Measurements from ENCODE around the gene COX6B2.

The COX6B2 gene

DNA sequence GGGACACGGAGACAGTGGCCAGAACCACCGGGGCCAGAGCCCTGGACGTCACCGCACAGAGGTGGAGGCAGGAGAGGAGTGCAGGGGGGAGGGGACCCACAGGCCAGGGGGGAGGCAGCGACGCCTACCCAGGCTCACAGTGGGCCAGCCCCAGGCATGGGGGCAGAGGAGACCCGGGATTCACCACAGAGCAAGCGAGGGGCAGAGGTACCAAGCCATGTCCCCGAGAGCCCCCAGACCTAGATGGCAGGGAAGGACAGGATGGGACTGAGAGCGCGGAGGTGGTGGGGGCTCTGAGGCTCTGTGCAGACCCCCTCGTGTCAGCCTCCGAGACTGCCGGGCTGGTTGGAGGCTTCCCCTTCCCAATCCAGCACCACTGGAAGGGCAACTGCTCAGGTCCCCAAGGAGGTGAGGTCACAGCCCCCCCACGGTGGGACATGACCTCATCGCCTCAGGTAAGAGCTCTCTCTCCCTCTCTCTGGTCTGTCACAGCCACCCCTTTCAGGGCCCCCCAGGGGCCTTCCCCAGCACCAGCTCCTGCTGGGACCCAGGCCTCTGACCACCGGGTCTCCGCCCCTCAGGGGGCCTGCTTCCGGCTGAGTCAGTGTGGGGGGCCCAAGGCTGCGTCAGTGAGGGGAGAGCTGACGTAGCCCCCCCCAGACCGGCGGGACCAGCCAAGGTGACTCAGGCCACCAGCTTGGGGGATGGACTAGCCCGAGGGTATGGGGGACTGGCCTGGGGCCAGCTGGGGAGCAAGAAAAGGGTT, 18.0 kb upstream of the COX6B2 start:
- DNase-seq (ENCODE audit: extremely low read depth, low read depth), result no peak

DNA sequence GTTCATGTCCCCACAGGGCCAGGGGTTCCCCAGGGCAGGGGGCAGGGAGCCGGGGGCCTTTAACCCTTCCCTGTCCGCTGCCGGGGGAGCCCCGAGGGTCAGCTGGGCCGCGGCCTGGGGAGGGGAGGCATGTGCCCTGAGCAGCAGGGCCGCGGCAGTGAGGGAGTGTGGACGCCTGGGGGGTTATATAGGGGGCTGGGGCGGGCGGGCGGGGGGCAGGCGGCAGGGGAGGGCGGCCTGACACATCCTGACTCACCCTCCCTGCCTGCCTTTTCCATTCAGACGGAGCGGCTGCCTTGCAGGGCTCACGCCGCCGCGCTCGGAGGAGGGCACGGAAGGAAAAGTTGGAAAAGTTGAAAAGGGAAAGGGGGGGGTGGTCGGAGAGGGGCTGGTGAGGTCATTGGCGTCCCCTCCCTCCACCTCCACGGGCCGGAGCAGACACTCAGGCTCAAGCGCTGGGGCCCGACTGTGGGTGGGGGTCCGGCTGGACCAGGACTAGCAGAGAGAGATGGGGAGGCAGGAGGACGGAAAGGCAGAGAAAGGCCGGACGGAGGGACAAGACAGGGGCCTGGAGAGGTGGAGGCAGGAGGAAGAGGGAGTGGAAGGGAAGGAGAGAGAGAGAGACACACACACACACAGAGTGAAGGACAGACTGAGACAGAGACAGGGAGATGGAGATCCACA, 15.9 kb upstream of the COX6B2 start, which contains the start of gene IL11:
Gene IL11 (minus strand): TSS at position 159 of the 684 bp plus-strand sequence. CDS start 153 bp downstream, at position 6.
- no peak for DNase-seq (ENCODE audit: extremely low read depth, low read depth)
- peak within 1 kb of the TSS; percentile 47 for H3K4me3 ChIP-seq (replicated peaks; ENCODE audit: low read depth, low read length)
- TF ChIP-seq, protein P1, sequence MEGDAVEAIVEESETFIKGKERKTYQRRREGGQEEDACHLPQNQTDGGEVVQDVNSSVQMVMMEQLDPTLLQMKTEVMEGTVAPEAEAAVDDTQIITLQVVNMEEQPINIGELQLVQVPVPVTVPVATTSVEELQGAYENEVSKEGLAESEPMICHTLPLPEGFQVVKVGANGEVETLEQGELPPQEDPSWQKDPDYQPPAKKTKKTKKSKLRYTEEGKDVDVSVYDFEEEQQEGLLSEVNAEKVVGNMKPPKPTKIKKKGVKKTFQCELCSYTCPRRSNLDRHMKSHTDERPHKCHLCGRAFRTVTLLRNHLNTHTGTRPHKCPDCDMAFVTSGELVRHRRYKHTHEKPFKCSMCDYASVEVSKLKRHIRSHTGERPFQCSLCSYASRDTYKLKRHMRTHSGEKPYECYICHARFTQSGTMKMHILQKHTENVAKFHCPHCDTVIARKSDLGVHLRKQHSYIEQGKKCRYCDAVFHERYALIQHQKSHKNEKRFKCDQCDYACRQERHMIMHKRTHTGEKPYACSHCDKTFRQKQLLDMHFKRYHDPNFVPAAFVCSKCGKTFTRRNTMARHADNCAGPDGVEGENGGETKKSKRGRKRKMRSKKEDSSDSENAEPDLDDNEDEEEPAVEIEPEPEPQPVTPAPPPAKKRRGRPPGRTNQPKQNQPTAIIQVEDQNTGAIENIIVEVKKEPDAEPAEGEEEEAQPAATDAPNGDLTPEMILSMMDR (IDR thresholded peaks at IDR 0.05; ENCODE audit: low read depth, low read length, missing control alignments), result no peak

More for the DNA sequence above, 18.0 kb upstream of the COX6B2 start:
- no peak overlapping the region for H3K4me3 ChIP-seq (replicated peaks; ENCODE audit: low read depth, low read length)
- TF ChIP-seq, protein P1 (IDR thresholded peaks at IDR 0.05; ENCODE audit: low read depth, low read length, missing control alignments), result no peak

DNA sequence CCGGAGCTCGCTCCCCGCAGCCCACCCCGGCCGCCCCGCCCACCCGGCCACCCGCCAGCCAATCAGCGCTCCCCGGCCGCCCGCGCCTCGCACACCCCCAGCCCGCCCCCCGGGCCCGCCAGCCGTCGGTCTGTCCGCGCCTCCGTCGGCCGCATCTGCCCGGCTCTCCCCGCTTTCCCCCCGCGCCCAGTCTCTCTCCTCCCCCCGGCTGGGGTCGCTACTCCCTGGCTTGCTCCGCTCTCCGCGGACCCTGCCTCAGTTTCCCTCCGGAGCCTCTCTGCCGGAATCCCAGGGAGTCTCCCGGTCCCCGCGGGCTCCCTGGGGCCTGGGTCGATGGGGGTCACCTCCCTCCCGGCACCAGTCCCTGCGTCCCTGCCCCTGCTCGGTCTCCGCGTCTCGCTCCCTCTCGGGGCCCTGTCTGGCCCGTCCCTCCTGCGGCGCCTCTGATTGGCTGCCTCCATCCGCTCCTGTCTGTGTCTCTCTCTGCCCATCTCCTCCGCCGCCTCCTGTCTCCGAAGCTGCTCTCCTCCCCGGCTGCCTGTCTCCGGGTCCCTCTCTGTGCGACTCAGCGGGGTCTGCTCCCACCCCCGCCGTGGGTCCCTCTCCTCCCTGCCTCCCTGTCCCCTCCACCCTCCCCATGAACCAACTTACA, 15.3 kb upstream of the COX6B2 start:
- TF ChIP-seq, protein P1 (IDR thresholded peaks at IDR 0.05; ENCODE audit: low read depth, low read length, missing control alignments), result no peak
- DNase-seq (ENCODE audit: extremely low read depth, low read depth), result no peak
- H3K4me3 ChIP-seq (replicated peaks; ENCODE audit: low read depth, low read length), result peak overlapping the region; percentile 47

DNA sequence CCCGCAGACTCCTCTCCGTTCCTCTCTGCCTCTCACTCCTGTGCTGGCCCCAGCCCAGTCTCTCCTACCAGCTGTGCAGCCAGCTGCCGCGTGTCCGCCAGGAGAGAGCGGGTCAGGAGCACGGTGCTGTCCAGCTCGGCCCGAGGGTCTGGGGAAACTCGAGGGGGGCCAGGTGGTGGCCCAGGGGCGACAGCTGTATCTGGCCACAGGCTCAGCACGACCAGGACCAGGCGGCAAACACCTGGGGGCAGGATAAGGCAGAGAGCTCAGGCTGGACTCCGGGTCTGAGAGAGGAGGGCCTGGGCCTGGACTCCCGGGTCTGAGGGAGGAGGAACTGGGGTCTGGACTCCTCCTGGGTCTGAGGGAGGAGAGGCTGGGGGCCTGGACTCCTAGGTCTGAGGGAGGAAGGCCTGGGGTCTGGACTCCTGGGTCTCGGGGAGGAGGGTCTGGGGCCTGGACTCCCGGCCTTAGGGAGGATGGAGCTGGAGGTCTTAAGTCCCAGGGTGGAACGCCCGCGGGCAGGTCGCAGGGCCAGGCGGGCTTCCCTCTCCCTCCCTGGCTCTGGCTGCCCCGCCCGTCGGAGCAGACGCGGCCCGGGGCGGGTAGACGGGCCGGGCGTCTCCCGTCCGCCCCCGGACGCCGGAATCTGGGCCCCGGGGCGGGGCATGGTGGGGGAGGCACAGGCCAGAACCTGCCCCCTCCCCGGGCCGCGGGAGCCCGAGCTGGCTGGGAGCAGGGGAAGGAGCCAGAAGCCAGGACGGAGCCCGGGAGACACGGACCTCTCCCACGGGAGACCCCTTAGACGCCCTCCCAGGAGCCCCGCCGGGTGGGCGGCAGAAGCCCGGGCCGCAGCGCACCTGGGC, 14.4 kb upstream of the COX6B2 start:
- no peak for DNase-seq (ENCODE audit: extremely low read depth, low read depth)
- H3K4me3 ChIP-seq (replicated peaks; ENCODE audit: low read depth, low read length), result peak overlapping the region; percentile 35
- TF ChIP-seq, protein P1 (IDR thresholded peaks at IDR 0.05; ENCODE audit: low read depth, low read length, missing control alignments), result no peak

DNA sequence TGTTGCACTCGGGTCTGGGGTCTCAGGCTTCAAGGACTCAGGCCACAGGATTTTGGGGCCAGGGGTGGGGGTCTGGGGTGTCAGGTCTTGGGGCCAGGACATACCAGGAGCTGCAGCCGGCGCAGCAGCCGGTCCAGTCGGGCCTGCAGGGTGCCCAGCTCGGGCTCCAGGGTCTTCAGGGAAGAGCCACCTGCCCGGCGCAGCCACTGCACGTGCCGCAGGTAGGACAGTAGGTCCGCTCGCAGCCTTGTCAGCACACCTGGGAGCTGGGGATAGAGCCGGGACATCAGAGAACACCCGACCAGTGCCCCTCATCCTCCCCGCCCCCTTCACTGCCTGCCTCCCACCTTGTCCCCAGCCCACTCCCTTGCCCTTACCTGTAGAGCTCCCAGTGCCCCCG, 13.6 kb upstream of the COX6B2 start:
- no peak overlapping the region for H3K4me3 ChIP-seq (replicated peaks; ENCODE audit: low read depth, low read length)
- TF ChIP-seq, protein P1 (IDR thresholded peaks at IDR 0.05; ENCODE audit: low read depth, low read length, missing control alignments), result no peak
- no peak for DNase-seq (ENCODE audit: extremely low read depth, low read depth)

DNA sequence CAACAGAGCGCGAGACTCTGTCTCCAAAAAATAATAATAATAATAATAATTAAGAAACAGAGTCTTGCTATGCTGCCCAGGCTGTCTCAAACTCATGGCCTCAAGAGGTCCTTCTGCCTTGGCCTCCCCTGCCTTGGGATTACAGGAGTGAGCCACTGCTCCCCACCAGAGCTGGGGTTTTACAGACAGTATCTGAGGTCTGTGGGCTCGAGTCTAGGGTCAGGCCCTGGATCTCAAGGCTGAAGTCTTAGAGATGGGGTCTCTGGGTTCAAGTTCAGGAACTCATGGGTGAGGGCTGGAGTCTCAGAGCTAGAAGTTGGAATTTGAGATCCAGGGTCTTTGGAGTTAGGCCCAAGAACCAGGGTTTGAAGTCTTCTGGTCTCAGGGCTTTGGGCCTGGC, 12.3 kb upstream of the COX6B2 start:
- no peak overlapping the region for H3K4me3 ChIP-seq (replicated peaks; ENCODE audit: low read depth, low read length)
- TF ChIP-seq, protein P1 (IDR thresholded peaks at IDR 0.05; ENCODE audit: low read depth, low read length, missing control alignments), result no peak
- no peak for DNase-seq (ENCODE audit: extremely low read depth, low read depth)
